K562 (cell line): ENCODE results near the gene MFAP5.

Source experiments
- BRCA1 ChIP-seq, 2 experiments: fragments of 450-650 bp in 1 of 2; sonication (generic) in 1 of 2; formaldehyde crosslinking in 1 of 2; IDR thresholded peaks; 2 replicates each; pipeline versions ENCODE4 v1.5.0 to v1.6.1; 2017 to 2020; ENCODE audit warnings: mild to moderate bottlenecking in 1 of 2, missing genetic modification reagents in 1 of 2
- CTCF ChIP-seq, 3 experiments: IDR thresholded peaks in 2 of 3; conservative IDR thresholded peaks in 1 of 3; 2 replicates each; pipeline ENCODE4 v1.5.1; 2011 to 2012; ENCODE audit warnings: low read length in 3 of 3, mild to moderate bottlenecking in 3 of 3, control low read depth in 2 of 3, improper control_type of control experiment in 1 of 3, inconsistent platforms in 1 of 3, low read depth in 1 of 3, mixed read lengths in 1 of 3, moderate library complexity in 1 of 3; ENCODE audit not compliant: insufficient read depth in 2 of 3
- L3MBTL2 ChIP-seq: fragments of 450-650 bp; IDR thresholded peaks from 2 replicates; pipeline ENCODE4 v1.6.1; 2016; ENCODE audit warnings: mild to moderate bottlenecking, moderate library complexity
- SAFB2 ChIP-seq: fragments of 200-400 bp; formaldehyde crosslinking; IDR thresholded peaks from 2 replicates; pipeline ENCODE4 v1.6.1; 2018; ENCODE audit warnings: borderline replicate concordance, low read length, low read depth, moderate library complexity; ENCODE audit not compliant: severe bottlenecking
- SIN3A ChIP-seq, 2 experiments: fragments of 150-350 bp in 1 of 2; IDR thresholded peaks; 2 replicates each; pipeline ENCODE4 v1.6.1; 2011 to 2016; ENCODE audit warnings: borderline replicate concordance in 2 of 2, low read depth in 2 of 2, low read length in 2 of 2, mild to moderate bottlenecking in 2 of 2, moderate library complexity in 2 of 2; ENCODE audit not compliant: control insufficient read depth in 1 of 2
- TRIM25 ChIP-seq: fragments of 450-650 bp; IDR thresholded peaks from 2 replicates; pipeline ENCODE4 v1.7.0; 2016; ENCODE audit warnings: borderline replicate concordance
- ZZZ3 ChIP-seq: fragments of 450-650 bp; IDR thresholded peaks from 2 replicates; pipeline ENCODE4 v1.6.1; 2016; ENCODE audit warnings: antibody characterized with exemption, mild to moderate bottlenecking, moderate library complexity

- TF ChIP-seq SAFB2, result no peak
- no peak for TF ChIP-seq SIN3A (IDR thresholded peaks at IDR 0.05; ENCODE audit: borderline replicate concordance in 2 of 2, control insufficient read depth in 1 of 2, low read depth in 2 of 2, low read length in 2 of 2)
- TF ChIP-seq TRIM25, result no peak
- TF ChIP-seq BRCA1 (IDR thresholded peaks at IDR 0.05), result no peak
- TF ChIP-seq BRCA1 (CRISPR knock-in tag; IDR thresholded peaks at IDR 0.05), result no peak
- no peak for TF ChIP-seq CTCF (IDR thresholded peaks at IDR 0.05 in 2 of 3, conservative IDR thresholded peaks at IDR 0.05 in 1 of 3; ENCODE audit: insufficient read depth in 2 of 3, low read depth in 1 of 3, low read length in 3 of 3)
- TF ChIP-seq ZZZ3, result no peak
- TF ChIP-seq L3MBTL2, result no peak
Measured at GRCh38 chr12:8638951-8639350, 23.7 kb downstream of the MFAP5 start.
